ENCODE results near the gene CADM4.

- TF ChIP-seq, protein P1, sequence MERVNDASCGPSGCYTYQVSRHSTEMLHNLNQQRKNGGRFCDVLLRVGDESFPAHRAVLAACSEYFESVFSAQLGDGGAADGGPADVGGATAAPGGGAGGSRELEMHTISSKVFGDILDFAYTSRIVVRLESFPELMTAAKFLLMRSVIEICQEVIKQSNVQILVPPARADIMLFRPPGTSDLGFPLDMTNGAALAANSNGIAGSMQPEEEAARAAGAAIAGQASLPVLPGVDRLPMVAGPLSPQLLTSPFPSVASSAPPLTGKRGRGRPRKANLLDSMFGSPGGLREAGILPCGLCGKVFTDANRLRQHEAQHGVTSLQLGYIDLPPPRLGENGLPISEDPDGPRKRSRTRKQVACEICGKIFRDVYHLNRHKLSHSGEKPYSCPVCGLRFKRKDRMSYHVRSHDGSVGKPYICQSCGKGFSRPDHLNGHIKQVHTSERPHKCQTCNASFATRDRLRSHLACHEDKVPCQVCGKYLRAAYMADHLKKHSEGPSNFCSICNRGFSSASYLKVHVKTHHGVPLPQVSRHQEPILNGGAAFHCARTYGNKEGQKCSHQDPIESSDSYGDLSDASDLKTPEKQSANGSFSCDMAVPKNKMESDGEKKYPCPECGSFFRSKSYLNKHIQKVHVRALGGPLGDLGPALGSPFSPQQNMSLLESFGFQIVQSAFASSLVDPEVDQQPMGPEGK (CRISPR knock-in tag; IDR thresholded peaks at IDR 0.05; ENCODE audit: borderline replicate concordance), result no peak
- TF ChIP-seq ZNF70 (CRISPR knock-in tag; IDR thresholded peaks at IDR 0.05) (no peak), TCF4 (CRISPR knock-in tag; IDR thresholded peaks at IDR 0.05; ENCODE audit: borderline replicate concordance) (no peak), BACH2 (CRISPR knock-in tag; IDR thresholded peaks at IDR 0.05; ENCODE audit: borderline replicate concordance) (no peak), RARB (CRISPR knock-in tag; IDR thresholded peaks at IDR 0.05) (no peak)
These were observed 44.0 kb downstream of the CADM4 start for GRCh38 chr19:43595605-43595998.
